EL (cell line): ENCODE results near the gene IFT57.
A peak's percentile ranks its signal among the peaks of the same experiment; 100 is the strongest.

Experiments
- DNase-seq: peaks from one replicate; pipeline ENCODE4 v3.0.0-alpha.2; 2016

The IFT57 gene

GRCh38 chr3:108218811-108219210 lies 3.4 kb downstream of the IFT57 start:
- peak; percentile 36 for DNase-seq

DNA sequence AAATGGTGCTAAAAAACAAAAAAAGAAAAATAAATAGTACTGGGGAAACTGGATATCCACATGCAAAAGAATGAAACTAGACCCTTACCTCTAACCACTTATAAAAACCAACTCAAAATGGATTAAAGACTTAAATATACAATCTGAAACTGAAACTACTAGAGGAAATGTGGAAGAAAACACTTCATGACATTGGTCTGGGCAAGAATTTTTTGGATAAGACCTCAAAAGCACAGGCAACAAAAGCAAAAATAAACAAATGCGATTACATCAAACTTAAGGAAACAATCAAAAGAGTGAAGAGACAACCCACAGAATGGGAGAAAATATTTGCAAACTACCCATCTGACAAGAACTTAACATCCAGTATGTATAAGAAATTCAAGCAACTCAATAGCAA lies 6.4 kb downstream of the IFT57 start:
- DNase-seq: peak; percentile 9

GRCh38 chr3:108209579-108209978 lies 12.6 kb downstream of the IFT57 start:
- DNase-seq: no peak

DNA sequence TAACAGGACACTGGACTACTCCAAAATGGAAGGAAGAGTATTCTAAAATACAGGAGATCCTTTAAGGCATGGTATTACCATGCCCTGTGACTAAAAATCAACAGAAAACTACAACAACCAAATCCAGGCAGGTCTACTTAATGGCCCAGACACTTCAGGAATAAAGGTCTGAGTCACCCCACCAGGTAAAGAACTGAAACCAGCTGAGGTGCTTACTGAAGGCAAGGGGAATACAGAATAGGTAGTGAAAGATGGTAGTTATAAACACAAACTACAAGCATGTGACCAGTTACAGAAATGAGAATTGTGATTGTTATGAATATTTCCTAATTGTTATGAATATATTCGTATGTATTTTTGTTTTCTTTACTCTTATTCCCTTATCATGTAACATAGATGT lies 13.4 kb downstream of the IFT57 start:
- no peak for DNase-seq

GRCh38 chr3:108202834-108203233 lies 19.4 kb downstream of the IFT57 start:
- DNase-seq: peak; percentile 4

DNA sequence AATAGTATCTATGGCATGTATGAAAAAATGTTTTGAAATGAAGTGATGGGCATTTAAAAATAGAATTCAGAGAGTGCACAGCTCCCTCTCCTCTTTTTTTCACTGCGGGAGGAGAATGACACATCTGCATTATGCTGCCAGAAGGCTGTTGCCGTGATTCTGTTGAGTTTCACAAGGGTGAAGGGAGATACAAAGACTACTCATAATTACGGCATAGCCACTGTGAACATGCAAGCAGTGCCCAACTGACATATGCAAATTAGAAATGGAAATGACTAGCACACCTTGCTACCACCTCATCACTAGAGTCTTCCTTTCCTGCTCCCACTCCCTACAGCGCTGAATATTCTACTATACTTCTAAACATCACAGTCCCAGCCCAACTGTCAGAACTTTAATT lies 20.1 kb downstream of the IFT57 start:
- peak; percentile 17 for DNase-seq

- no peak for DNase-seq
Observed at GRCh38 chr3:108201258-108201657, 21.0 kb downstream of the IFT57 start.

DNA sequence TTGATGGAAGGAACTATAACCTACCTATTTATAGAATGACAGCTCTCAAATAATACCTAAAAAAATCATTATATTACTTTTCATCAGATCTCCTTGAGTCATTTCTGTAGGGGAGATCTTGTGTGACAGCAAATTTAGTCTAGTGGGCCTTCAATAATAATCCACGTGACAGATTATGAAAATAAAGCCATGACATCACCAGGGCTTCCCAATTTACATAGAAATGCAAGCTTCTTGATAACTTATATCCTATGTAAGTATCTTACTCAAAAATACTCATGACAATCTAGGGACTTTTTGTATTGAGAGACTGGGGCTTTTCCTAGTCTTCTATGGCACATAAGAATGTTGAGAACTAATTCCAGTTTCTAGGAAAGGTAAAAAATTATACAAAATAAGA lies 21.6 kb downstream of the IFT57 start:
- DNase-seq: no peak

DNA sequence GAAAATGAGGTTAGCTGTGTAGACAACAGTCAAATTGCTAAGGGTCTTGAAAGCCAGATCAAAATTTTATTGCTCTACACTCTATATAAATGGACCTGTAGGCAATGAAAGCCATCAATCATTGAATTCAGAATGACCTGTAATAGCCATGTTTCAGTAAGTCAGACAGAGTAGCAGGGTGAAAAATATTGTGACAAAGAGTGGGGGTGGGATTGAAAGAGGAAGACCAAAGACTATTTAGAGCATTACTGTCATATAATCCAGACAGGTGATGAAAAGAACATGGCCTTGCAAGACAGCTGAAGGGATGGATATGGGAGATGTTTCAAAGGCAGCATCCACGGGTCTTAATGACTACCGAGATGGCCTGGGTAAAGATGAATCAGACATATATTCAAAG lies 22.2 kb downstream of the IFT57 start:
- no peak for DNase-seq

DNA sequence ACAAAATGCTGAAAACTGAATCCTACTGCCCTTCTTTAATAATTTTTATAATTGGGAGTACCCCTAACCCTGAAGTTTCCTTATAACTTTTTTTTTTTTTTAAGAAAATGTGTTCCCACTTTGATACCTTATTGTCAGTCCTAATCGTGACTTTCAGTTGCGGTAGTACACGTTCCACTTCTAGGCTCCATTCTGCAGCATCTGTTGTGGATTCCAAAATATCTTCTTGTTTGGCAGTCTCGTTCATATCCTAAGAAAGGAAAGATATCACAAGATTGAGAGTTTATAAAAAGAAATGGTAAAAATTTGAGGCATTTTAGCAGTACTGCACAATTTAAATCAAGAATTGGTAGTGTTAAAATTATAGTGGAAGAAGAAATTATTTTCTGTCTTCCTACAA lies 30.8 kb downstream of the IFT57 start:
- no peak for DNase-seq

DNA sequence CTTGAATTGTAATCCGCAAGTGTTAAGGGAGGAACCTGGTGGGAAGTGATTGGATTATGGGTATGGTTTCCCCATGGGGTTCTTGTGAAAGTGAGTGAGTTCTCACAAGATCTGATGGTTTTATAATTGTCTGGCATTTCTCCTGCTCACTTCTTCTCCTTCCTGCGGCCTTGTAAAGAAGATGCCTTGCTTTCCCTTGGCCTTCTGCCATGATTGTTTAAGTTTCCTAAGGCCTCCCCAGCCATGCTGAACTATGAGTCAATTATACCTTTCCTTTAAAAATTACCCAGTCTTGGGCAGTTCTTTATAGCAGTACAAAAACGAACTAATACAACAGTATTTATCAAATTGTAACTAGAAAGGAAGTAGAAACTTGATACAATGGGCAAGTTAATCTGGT lies 31.9 kb downstream of the IFT57 start:
- DNase-seq: no peak

DNA sequence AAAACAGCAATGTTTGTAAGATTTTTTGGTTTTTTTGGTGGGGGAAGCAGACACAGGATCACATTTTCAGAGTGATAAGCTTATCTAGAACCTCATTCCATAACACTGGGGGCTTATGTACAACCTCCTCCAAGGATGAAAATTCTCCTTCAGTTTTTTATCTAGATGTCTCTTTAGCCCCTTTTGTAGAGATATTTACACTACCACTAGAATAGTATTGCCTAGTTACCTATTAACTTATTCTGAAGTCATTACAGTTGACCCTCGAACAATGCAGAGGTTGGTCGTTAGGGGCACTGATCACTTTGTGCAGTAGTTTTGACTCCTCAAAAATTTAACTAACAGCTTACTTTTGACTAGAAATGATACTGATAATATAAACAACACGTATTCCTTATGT lies 32.8 kb downstream of the IFT57 start:
- DNase-seq: no peak

- no peak for DNase-seq
Observed at GRCh38 chr3:108185536-108185935, 36.7 kb downstream of the IFT57 start.

DNA sequence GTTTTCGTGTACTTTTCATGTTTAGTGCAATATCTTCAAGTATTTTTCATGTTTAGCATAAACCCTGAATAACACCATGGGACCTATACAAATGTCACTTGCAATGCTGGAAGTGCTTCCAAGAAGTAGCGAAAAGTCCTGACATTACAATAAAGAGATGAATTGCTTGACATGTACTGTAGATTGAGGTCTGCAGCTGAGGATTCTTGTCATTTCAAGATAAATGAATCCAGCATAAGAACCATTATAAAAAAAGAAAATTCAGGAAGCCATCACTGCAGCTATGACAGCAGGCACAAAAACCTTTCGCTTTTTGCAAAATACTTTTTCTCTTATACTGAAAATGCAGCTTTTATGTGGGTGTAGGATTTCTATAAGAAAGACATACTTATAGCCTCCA lies 37.4 kb downstream of the IFT57 start:
- no peak for DNase-seq

DNA sequence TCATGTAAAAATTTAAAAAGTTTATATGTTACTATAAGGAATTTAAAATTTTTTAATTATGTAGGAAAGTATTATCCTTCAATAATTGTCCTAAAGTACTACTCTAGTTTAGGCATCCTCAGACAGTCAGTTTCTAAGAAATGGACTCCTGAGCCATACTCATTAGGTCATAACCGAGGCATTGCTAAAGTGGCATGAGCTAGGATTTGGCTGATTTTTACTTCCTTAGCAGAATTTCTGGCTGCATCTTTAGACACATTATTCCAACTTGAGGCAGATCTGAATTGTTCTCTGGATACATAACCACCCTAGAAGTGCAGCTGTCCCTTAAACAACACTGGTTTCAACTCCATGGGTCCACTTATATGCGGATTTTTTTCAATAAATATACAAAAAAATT lies 38.3 kb downstream of the IFT57 start:
- no peak for DNase-seq

GRCh38 chr3:108183181-108183580 lies 39.0 kb downstream of the IFT57 start:
- DNase-seq: no peak

DNA sequence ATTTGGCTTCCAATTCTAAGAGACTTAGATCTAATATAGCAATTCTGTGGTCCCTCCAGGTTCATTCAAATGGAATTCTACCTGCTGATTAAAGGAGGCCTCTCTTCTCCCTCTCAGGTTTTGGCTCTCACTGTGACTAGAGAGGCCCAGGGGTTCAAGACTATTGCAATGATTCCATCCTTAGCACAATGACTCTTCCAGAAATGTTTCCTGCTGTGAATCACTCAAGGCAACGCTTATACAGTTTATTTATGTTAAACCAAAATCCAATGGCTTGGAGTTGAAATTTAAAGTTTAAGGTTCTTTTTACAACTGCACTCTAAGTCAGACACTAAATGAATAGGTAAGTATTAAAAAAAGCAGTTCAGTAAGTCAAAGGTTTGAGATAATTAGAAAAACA lies 39.9 kb downstream of the IFT57 start:
- DNase-seq: peak; percentile 27

DNA sequence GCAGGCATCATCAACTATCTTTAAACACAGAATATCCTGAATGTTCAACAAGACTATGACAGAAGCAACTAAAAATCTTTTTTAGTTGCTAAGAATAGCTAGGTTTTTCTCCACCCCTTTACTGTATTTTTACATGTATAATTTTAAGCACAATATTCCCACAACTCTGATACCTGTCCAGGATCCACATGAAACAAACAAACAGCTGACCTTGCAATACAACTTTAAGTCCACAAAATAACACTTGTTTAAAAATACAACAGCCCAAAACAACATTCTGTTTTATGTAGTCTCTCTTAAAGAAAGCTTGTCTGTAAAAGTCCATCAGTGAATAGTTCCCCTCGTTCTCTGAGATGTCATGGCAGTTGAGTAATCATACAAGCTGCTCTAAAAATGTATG lies 41.1 kb downstream of the IFT57 start:
- no peak for DNase-seq

DNA sequence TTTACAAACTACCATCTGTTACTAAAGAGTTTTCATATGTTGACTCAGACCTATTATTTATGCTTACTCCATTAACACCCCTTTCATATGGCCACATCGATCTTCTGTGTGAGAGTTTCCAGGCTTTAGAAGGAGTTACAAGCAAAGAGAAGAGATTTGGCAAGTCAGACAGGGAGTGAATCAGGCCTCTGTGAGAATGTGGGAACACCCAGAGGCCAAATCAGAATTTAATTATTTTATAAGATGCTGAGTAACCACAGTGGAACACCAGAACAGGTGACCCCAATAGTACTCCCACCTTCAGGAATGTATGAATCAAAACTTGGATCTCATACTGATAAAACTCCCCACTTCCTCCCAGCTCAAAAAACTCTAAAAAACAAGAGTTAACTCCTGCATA lies 42.0 kb downstream of the IFT57 start:
- peak; percentile 75 for DNase-seq

GRCh38 chr3:108178676-108179075 lies 43.5 kb downstream of the IFT57 start:
- peak; percentile 66 for DNase-seq

- no peak for DNase-seq
Observed at GRCh38 chr3:108177536-108177935, 44.7 kb downstream of the IFT57 start.

- peak; percentile 41 for DNase-seq
Observed at GRCh38 chr3:108175352-108175751, 46.9 kb downstream of the IFT57 start.

- DNase-seq: no peak
Observed at GRCh38 chr3:108171106-108171505, 51.1 kb downstream of the IFT57 start.

DNA sequence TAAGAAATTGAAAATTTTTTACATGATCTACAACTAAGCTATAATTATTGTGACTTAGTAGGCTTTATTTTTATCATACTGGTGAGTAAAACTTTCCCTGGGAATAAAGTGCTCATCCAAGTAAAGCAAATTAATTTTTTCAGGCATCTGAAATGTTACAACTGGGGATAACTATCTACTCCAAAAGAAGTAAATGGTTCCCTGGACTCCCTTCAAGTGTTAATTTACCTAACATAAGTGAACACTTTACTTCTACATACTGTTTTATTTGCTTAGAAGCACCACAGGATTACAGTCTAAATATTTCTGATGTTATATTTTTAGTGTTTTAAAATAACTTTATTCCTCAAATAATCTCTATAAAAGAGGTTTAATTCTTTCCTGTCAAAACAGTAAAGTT lies 57.8 kb downstream of the IFT57 start:
- DNase-seq: no peak

DNA sequence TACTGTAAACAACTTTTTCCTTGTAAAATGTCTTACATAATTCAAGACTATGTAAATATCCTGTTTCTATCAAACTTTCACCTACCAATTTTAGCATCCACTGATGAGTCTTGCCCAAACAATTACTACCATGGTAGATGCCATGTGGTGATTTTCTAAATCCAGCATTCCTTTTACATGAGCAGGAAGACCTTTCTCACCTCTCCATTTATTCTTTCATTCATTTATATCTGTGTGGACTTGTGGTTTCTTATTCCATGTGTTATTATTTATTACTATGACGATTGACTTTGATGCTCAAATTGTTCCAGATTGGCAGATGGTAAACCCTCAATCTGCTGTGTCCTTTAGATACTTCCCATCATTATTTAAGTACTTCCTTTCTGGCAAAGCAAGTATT lies 62.4 kb downstream of the IFT57 start:
- peak; percentile 84 for DNase-seq

GRCh38 chr3:108159105-108159504 lies 63.1 kb downstream of the IFT57 start:
- DNase-seq: peak; percentile 45
